ENCODE measurements around the gene CEMIP.

CEMIP gene

DNA sequence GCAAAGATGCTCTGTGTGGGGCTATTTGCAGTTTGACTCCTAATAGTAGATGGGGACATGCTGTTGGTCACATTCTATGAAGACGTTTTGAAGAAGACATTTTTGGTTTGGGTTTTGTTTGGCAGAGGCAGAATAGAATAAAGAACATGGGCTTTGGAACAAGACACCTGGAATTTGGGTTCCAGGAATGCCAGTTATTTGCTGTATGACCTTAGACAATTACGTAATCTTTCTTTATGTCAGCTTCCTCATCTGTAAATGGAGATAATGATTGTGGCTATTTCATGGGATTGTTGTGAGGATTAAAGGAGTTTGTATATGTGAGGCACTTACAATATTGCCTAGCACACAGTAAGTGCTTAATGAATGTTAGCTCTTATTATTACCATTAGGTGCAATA is 118.9 kb downstream of the CEMIP start:
- DNase-seq: no peak

- DNase-seq: peak; percentile 66
These were observed 123.2 kb downstream of the CEMIP start for GRCh38 chr15:80902298-80902801.

DNA sequence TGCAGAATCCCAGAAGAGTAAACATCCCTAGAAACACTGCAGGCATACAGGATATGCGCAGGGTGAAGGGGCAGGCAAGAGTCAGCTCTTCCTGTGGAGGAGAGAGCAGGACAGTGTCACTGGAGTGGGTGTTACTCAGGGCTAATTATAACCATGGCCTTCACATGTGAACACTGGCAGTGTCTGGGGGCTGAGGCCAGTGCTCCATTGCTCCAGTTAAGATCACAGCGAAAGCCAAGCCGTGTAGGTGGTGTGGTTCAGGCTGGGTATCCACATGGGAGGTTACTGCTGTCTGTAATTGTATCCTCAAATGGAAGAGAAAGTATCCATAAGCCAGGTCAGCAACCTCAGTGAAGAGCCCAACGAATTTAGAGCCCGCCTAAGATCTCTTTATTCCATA is 125.8 kb downstream of the CEMIP start:
- DNase-seq: no peak

DNA sequence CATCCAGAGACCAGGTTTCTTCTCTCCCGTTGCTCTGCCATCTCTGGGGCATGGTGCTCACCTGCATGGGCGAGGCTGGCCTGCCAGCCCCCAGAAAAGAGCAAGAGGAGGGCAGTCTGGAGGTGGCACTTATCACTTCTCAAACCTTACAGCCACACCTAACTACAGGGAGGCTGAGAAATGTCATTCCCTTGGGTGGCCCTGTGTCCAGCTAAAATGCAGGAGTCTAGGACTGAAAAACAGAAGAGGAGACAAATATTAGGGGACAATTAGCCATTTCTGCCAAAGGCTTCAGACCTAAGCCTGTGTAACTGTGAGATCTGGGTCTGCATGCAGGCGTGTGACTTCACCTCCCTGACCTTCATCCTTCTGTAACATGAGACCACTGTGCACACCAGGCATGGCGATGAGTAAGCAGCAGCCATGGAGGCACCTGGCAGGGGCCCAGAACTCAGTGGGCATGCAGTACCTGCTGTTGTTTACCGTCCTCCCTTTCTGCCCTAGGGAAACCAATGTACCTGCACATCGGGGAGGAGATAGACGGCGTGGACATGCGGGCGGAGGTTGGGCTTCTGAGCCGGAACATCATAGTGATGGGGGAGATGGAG is 127.1 kb downstream of the CEMIP start:
- no peak for DNase-seq

DNA sequence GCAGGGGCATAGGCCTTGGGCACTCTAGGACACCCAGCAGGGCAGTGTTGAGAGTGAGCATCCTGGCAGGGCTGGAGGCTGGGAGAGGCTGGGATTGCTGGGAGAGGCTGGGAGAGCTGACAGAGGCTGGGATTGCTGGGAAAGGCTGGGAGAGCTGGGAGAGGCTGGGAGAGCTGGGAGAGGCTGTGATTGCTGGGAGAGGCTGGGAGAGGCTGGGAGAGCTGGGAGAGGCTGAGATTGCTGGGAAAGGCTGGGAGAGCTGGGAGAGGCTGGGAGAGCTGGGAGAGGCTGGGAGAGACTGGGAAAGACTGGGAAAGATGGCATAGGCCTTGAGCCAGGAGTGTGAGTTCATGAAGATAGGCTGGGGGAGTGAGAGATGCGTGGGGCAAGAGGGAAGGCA is 132.7 kb downstream of the CEMIP start:
- no peak for DNase-seq

DNA sequence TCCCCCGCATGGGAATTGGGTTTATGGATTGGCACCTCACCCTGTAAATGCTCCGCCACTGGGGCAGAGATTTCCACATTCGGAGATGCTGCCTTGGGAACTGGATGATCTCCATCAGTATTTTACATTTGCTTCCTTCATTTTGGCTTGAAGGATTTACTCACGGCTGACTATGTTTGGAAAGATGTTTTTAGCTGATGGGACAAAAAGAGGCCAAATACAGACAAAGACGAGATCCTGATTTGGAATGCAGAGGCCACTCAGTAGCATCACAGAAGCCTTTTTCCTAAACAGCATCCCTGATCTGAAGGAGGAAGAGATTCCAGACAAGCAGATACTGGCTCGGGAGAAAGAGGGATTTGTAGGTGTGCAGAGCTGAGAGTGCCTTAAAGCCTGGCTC is 133.5 kb downstream of the CEMIP start:
- DNase-seq: no peak

DNA sequence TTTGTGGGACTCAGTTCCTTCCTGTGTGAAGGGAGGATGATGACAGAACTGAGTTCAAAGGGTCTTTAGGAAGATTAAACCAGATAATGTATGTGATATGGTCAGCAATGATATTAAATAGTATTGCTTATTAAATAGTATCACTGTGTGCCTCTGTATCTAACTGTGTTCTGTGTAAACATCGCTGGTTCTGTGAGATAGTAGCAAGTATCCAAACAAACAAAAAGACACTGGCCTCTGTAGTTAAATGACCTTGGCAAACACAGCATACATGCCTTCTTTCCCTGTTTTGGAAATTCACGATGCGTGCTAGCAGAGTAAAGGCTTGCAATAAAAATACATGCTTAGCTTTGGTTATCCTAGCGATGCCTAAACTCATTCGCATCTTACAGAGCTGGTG is 134.4 kb downstream of the CEMIP start:
- no peak for DNase-seq

GRCh38 chr15:80915472-80915871 is 136.3 kb downstream of the CEMIP start:
- no peak for DNase-seq

- DNase-seq: no peak
These were observed 136.9 kb downstream of the CEMIP start for GRCh38 chr15:80916056-80916455.

DNA sequence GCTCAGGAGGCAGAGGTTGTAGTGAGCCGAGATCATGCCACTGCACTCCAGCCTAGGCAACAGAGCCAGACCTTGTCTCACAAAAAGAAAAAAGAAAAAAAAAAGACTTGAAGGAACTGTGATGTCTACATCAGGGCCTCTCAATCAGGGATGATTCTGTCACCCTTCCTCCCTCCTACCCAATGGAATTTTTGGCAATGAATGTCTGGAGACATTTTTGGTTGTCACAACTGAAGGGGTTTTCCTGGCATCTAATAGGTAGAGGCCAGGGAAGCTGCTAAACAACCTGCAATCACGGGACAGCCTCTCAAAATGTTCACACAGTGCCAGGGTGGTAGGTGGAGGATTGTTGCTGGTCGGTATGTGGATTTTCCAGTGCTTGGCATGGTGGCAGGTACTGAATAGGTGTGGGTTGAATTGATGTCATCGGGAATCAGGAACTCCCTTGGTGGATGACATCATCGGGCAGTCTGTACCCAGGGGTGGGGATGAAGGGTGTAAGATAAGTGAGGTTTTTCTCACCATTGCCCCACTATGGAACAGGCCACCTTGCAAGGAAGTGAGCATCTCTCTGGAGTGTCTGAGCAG is 139.1 kb downstream of the CEMIP start:
- DNase-seq: no peak

DNA sequence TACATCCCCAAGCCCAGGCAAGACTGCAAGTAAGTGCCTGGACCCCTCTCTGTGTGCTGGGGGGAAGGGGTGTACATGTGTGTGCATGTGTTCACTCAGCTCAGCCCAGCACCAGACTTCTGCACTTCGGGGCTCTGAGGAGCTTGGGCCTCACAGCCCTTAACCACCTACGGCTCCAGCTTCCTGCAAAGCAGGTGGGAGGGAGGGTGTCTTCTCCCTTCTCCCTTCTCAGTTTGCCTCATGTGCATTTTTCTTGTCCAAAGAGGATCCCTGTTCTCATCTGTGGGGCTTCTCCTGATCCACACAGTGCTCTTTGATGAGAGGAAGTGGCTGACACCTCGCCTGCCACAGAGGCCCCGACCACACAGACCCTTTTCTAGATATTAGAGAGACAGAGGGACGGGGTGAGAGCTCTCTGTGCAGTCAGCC is 141.1 kb downstream of the CEMIP start:
- DNase-seq: no peak

DNA sequence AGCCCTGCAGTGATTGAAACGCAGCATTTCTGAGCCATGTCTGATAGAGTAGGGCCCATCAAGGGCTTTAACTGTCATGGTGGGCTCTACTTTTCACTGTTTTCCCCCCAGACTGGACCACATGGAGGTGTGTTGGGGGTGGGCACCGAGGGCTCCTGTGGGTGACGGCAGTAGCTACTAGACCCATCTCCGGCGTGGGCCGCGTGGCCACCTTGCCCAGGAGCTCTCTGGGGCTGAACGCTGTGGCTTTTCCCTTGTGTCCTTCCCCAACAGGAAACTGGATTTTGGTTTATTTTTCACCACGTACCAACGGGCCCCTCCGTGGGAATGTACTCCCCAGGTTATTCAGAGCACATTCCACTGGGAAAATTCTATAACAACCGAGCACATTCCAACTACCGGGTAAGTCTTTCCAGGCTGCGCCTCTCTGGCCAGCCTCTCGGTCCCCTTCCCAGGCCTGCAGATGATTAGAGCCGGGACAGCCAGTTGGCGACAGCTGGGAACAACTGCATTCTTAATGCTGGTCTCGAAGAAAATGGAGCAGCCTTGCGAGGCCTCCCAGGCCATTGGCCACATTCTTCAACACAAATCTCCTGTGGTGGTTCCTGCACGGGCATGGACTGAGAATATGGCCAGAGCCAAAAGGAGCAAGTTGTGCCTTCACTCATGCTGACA is 142.7 kb downstream of the CEMIP start:
- DNase-seq: no peak

DNA sequence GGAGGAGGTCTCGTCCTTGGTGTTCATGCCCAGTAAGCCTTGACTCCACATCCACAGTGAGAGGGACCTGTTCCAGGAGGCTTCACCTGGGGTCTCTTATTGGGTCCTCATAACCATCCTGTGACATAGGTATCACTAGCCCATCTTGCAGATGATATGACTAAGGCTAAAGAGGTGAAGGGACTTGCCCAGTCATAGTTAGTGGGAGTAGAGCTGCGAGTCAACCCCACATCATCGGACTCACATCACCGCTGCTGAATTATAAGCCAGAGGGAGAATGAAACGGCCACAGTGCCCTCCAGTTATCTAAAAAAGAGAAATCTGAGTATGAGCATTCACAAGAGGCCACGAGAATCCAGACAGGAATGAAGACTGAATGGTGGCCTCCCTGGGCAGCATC is 144.5 kb downstream of the CEMIP start:
- DNase-seq: no peak

- DNase-seq: no peak
These were observed 145.1 kb downstream of the CEMIP start for GRCh38 chr15:80924278-80924677.

- DNase-seq: no peak
These were observed 146.5 kb downstream of the CEMIP start for GRCh38 chr15:80925597-80926059.

- no peak for DNase-seq
These were observed 147.0 kb downstream of the CEMIP start for GRCh38 chr15:80926126-80926525.

- DNase-seq: no peak
These were observed 150.1 kb downstream of the CEMIP start for GRCh38 chr15:80929225-80929624.

- no peak for DNase-seq
These were observed 150.5 kb downstream of the CEMIP start for GRCh38 chr15:80929689-80930088.

DNA sequence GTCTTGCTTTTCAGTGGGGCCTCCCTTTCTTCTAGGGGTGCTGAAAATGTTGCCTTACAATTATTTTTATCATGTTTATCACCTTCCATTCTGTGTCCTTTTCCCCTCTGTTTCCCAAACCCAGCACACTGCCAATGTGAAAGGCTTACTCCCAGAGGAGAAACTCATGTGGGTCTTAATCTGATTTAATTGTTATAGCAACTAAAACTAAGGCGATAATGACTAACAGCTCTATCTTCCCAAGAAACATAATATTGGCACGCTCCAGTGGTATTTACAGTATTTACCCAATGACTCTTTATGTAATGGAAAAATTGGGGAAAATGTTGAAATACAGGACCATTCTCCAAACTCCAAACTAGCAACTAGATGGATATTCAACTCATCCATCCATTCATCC is 152.0 kb downstream of the CEMIP start:
- no peak for DNase-seq

GRCh38 chr15:80931721-80932512 is 152.7 kb downstream of the CEMIP start:
- DNase-seq: no peak

DNA sequence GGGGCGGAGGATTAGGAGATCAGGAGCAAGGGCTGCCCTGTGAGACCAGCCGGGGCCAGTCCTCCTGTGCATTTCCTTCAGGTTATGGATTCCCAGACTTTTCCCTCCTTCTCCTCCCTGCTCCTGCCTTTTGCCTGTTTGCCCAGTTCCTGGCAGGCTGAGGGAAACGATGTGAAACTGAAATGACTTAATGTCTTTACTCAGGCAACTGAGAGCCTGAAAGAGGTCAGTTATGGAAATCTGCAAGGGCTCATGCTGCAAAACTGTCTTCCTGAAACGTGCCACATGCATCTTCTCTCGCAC is 153.3 kb downstream of the CEMIP start:
- DNase-seq: no peak

- DNase-seq: no peak
These were observed 153.8 kb downstream of the CEMIP start for GRCh38 chr15:80932989-80933388.

DNA sequence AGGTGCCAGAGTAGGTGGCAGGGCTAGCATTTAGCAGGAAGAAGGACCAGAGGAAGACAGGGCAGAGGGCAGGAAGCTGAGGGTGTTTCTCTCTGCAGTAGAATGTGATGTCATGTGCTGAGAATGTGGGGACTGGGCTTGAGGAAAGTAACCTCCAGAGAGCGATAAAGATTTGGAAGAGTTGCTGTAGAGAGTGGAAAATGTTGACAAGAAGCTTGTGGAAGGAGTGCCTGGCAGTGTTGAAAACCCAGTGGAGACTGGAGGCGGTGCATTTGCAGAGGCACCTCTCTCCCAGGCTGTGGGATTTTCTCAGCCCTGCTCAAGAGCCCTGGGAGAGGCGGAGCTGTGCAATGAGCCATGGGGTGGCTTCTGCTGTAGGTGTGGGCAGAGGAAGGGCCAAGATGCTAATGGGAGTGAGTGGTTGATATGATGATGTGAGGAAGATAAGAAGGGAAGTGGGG is 155.6 kb downstream of the CEMIP start:
- DNase-seq: no peak
